Fibroblast of lung (primary cell): ENCODE results near the gene DDA1. TPM values are rescaled to one million over a fixed set of nuclear protein-coding genes. Genes with fewer than 3 reads are reported as not detected.

Experiments used
- DNase-seq, 2 donors: peaks; one replicate each; pipeline versions ENCODE4 v3.0.0 to v3.0.0-alpha.2; 2010; ENCODE audit warnings: low read depth in 2 of 2
- H2AFZ ChIP-seq: 2 replicates; pipeline ENCODE4 v1.5.1; 2012; ENCODE audit warnings: low read length, control low read depth, inconsistent platforms
- H3K27ac ChIP-seq: 2 replicates; pipeline ENCODE4 v1.5.1; 2011; ENCODE audit warnings: low read length, control low read depth; ENCODE audit not compliant: insufficient read depth
- H3K27me3 ChIP-seq: 2 replicates; pipeline ENCODE4 v1.5.1; 2011; ENCODE audit warnings: mild to moderate bottlenecking, low read length; ENCODE audit not compliant: control insufficient read depth, insufficient read depth
- H3K36me3 ChIP-seq: 2 replicates; pipeline ENCODE4 v1.5.1; 2011; ENCODE audit warnings: low read length; ENCODE audit not compliant: control insufficient read depth, insufficient read depth
- H3K4me1 ChIP-seq: 2 replicates; pipeline ENCODE4 v1.5.1; 2011; ENCODE audit warnings: low read length; ENCODE audit not compliant: control insufficient read depth, insufficient read depth; ENCODE audit errors: extremely low read depth
- H3K4me2 ChIP-seq: 2 replicates; pipeline ENCODE4 v1.5.1; 2011; ENCODE audit warnings: low read length, control low read depth; ENCODE audit not compliant: insufficient read depth; ENCODE audit errors: extremely low read depth
- H3K4me3 ChIP-seq, 4 experiments: fragments of 200-600 bp in 1 of 4; sonication (generic) in 1 of 4; replicated peaks in 1 of 4; 2 replicates each; pipeline ENCODE4 v1.5.1; 2011 to 2016; ENCODE audit warnings: low read length in 4 of 4, low read depth in 3 of 4, mild to moderate bottlenecking in 3 of 4, control low read depth in 2 of 4, inconsistent platforms in 1 of 4, mixed read lengths in 1 of 4; ENCODE audit not compliant: insufficient read depth in 1 of 4; ENCODE audit errors: control extremely low read depth in 1 of 4
- H3K79me2 ChIP-seq: 2 replicates; pipeline ENCODE4 v1.5.1; 2012; ENCODE audit warnings: mild to moderate bottlenecking, low read length, inconsistent platforms; ENCODE audit not compliant: control insufficient read depth, insufficient read depth
- H3K9ac ChIP-seq: 2 replicates; pipeline ENCODE4 v1.5.1; 2011; ENCODE audit warnings: mild to moderate bottlenecking, low read length, control low read depth; ENCODE audit not compliant: insufficient read depth
- H3K9me3 ChIP-seq: 2 replicates; pipeline ENCODE4 v1.5.1; 2012; ENCODE audit warnings: low read depth, low read length; ENCODE audit not compliant: control insufficient read depth, insufficient read depth
- H4K20me1 ChIP-seq: 2 replicates; pipeline ENCODE4 v1.5.1; 2011; ENCODE audit warnings: low read length; ENCODE audit not compliant: control insufficient read depth, insufficient read depth; ENCODE audit errors: extremely low read depth
- EZH2 ChIP-seq: IDR thresholded peaks from 2 replicates; pipeline ENCODE4 v1.5.1; 2012; ENCODE audit warnings: low read length, control low read depth, mild to moderate bottlenecking; ENCODE audit errors: missing control alignments
- polyA plus RNA-seq, 2 donors: library from polyadenylated mRNA; depleted of rRNA in 1 of 2; stranded (reverse) in 1 of 2; unstranded in 1 of 2; fragments of >200 nt; gene quantifications; 2 replicates each; pipeline ENCODE4 v1.2.1, GENCODE V29; 2011 to 2012; ENCODE audit warnings: missing spikeins in 1 of 2
- total RNA-seq: library from RNA; depleted of rRNA; stranded (reverse); fragments of >200 nt; gene quantifications from 2 replicates; pipeline ENCODE4 v1.2.1, GENCODE V29; 2014
- TF ChIP-seq, protein P1 (sequence below), 2 donors: IDR thresholded peaks in 1 of 2; conservative IDR thresholded peaks in 1 of 2; 1 replicate in 1 of 2; 2 replicates in 1 of 2; pipeline ENCODE4 v1.5.1; 2011 to 2012; ENCODE audit warnings: low read length in 2 of 2, control low read depth in 1 of 2, inconsistent platforms in 1 of 2, low read depth in 1 of 2, mild to moderate bottlenecking in 1 of 2

DDA1 gene
- total and polyA plus RNA-seq, 2 donors (not counting 1 experiment from before 2014, with no cell fraction given) = 17.7 to 42.6 TPM

DNA sequence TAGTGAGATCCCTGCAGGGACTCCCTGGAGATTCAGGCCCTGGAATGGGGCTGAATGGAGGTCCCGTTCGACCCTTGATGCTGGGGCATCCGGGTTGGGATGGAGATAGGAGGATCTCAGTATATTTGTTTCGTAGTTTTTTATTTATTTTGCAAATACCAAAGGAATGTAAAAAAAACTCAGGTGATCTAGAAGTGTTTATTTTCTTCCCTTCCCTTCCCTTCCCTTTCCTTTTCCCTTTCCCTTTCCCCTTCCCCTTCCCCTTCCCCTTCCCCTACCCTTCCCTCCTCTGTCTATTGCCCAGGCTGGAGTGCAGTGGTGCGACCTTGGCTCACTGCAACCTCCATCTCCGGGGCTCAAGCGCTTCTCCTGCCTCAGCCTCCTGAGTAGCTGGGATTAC lies 32.5 kb downstream of the DDA1 start:
- H3K9me3 ChIP-seq = no peaks in the 10 kb centered on the region
- no peaks in the 10 kb centered on the region for H3K79me2 ChIP-seq
- H3K27ac ChIP-seq = no peak overlapping the region
- no peaks in the 10 kb centered on the region for H4K20me1 ChIP-seq
- TF ChIP-seq EZH2 = no peak
- TF ChIP-seq, protein P1, sequence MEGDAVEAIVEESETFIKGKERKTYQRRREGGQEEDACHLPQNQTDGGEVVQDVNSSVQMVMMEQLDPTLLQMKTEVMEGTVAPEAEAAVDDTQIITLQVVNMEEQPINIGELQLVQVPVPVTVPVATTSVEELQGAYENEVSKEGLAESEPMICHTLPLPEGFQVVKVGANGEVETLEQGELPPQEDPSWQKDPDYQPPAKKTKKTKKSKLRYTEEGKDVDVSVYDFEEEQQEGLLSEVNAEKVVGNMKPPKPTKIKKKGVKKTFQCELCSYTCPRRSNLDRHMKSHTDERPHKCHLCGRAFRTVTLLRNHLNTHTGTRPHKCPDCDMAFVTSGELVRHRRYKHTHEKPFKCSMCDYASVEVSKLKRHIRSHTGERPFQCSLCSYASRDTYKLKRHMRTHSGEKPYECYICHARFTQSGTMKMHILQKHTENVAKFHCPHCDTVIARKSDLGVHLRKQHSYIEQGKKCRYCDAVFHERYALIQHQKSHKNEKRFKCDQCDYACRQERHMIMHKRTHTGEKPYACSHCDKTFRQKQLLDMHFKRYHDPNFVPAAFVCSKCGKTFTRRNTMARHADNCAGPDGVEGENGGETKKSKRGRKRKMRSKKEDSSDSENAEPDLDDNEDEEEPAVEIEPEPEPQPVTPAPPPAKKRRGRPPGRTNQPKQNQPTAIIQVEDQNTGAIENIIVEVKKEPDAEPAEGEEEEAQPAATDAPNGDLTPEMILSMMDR (conservative IDR thresholded peaks at IDR 0.05 in 1 of 2, IDR thresholded peaks at IDR 0.05 in 1 of 2; ENCODE audit: low read depth in 1 of 2, low read length in 2 of 2) = no peak
- H3K36me3 ChIP-seq = peaks cover 3% of the 10 kb centered on the region
- H2AFZ ChIP-seq = no peak overlapping the region
- H3K4me3 ChIP-seq = no peak overlapping the region
- no peak for DNase-seq
- H3K4me2 ChIP-seq = no peak overlapping the region
- H3K9ac ChIP-seq = no peak overlapping the region
- no peaks in the 10 kb centered on the region for H3K27me3 ChIP-seq
- H3K4me1 ChIP-seq = peaks cover 3% of the 10 kb centered on the region

DNA sequence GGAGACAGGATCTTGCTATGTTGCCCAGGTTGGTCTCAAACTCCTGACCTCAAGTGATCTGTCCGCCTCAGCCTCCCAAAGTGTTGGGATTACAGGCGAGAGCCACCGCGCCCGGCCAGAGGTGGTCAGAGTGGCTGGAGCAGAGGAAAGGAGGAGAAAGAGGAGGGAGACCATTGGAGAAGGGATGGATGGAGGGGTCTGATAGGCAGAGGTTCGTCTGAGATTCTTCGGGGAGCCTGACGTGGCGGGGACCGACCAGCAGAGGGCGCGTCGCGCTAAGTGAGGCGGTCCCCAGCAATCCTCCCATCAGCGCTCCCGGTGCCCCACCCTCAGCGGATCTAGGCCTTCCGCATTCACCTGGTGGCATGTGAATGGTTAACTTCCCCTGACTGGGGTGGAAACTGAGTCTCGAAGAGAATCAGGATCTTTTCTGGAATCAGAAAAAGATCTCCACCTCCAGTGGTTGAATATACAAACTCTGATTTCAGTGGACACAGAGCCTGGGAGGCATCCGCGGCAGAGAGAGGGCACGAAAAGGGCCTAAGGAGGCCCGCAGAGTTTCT lies 36.8 kb downstream of the DDA1 start:
- DNase-seq = peak; percentile 47 to 54
- Histone ChIP-seq H3K9ac (no peak overlapping the region), H3K9me3 (no peaks in the 10 kb centered on the region), H3K36me3 (peaks cover 3% of the 10 kb centered on the region), H3K79me2 (no peaks in the 10 kb centered on the region), H3K27ac (no peak overlapping the region), H3K4me3 (no peak overlapping the region), H2AFZ (no peak overlapping the region), H3K4me1 (no peaks in the 10 kb centered on the region), H3K4me2 (no peak overlapping the region), H4K20me1 (no peaks in the 10 kb centered on the region), H3K27me3 (peaks cover 3% of the 10 kb centered on the region)
- no peak for TF ChIP-seq EZH2
- TF ChIP-seq, protein P1 (conservative IDR thresholded peaks at IDR 0.05 in 1 of 2, IDR thresholded peaks at IDR 0.05 in 1 of 2; ENCODE audit: low read depth in 1 of 2, low read length in 2 of 2) = peak; percentile 89 to 91

DNA sequence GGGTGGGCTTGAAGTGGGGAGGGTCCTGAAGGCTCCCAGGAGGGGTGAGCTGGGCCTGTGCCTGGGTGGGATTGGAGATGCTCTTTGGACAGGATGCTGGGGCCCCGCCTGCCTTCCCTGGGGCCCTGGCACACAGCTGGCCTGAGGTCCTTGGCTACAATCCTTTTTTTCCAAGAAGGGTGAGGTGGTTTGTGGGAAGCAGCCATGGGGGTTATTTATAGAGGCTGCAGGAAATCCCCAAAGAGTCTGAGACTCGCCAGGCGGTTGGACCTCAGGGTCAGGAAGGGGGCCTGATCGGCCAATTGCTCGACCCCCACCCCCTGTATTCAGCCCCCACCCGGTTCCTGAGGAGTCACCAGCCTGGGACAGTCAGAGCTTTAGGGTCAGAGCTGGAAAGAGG lies 38.0 kb downstream of the DDA1 start:
- Histone ChIP-seq H3K4me1 (no peaks in the 10 kb centered on the region), H2AFZ (no peak overlapping the region), H3K4me3 (no peak overlapping the region), H4K20me1 (no peaks in the 10 kb centered on the region), H3K27ac (no peak overlapping the region), H3K27me3 (peaks cover 3% of the 10 kb centered on the region), H3K79me2 (no peaks in the 10 kb centered on the region), H3K4me2 (no peak overlapping the region), H3K9me3 (no peaks in the 10 kb centered on the region), H3K36me3 (no peaks in the 10 kb centered on the region), H3K9ac (no peak overlapping the region)
- no peak for DNase-seq
- TF ChIP-seq EZH2 = no peak
- TF ChIP-seq, protein P1 (conservative IDR thresholded peaks at IDR 0.05 in 1 of 2, IDR thresholded peaks at IDR 0.05 in 1 of 2; ENCODE audit: low read depth in 1 of 2, low read length in 2 of 2) = no peak
